Adrenal gland (tissue), 12 donors: ENCODE data around the gene MCF2L. TPM values are rescaled to one million over a fixed set of nuclear protein-coding genes. Genes with fewer than 3 reads are reported as not detected.
"Not testable (repeated sequence)": the region's sequence is repeated elsewhere in the genome, so short reads cannot be mapped to it uniquely, and the experiment has no call there.

Experiments
- DNase-seq, 7 donors: peaks; one replicate each; pipeline ENCODE4 v3.0.0-alpha.2; 2019 to 2020
- H3K27ac ChIP-seq, 5 donors: fragments of 200-600 bp; sonication (generic) in 4 of 5; 1 replicate in 3 of 5; 2 replicates in 2 of 5; pipeline versions ENCODE4 v1.5.1 to v1.8.0; 2016 to 2020; ENCODE audit warnings: mild to moderate bottlenecking in 1 of 5
- H3K27me3 ChIP-seq: fragments of 200-600 bp; 2 replicates; pipeline ENCODE4 v1.8.0; 2021
- H3K36me3 ChIP-seq, 2 donors: fragments of 200-600 bp; replicated peaks in 1 of 2; 1 replicate in 1 of 2; 2 replicates in 1 of 2; pipeline versions ENCODE4 v1.5.1 to v1.8.0; 2018 to 2022
- H3K4me1 ChIP-seq, 2 donors: fragments of 200-600 bp; replicated peaks in 1 of 2; 1 replicate in 1 of 2; 2 replicates in 1 of 2; pipeline versions ENCODE4 v1.5.1 to v1.8.0; 2018 to 2021
- H3K4me3 ChIP-seq, 4 donors: fragments of 200-600 bp; sonication (generic) in 3 of 4; one replicate each; pipeline ENCODE4 v1.5.1; 2016 to 2018
- H3K9me3 ChIP-seq, 3 donors: fragments of 200-600 bp; sonication (generic) in 1 of 3; replicated peaks in 1 of 3; 1 replicate in 2 of 3; 2 replicates in 1 of 3; pipeline versions ENCODE4 v1.5.1 to v1.8.0; 2016 to 2021
- CTCF ChIP-seq, 6 experiments: fragments of 450-650 bp in 4 of 6; fragments of 200-600 bp in 2 of 6; sonication (generic) in 1 of 6; IDR thresholded peaks; 1 replicate in 5 of 6; 2 replicates in 1 of 6; pipeline versions ENCODE4 v1.5.1 to v1.8.0; 2016 to 2021; ENCODE audit warnings: antibody characterized with exemption in 6 of 6, mild to moderate bottlenecking in 2 of 6, moderate library complexity in 1 of 6
- POLR2A ChIP-seq, 2 donors: fragments of 450-650 bp; IDR thresholded peaks; one replicate each; pipeline ENCODE4 v1.6.1; 2017; ENCODE audit warnings: antibody characterized with exemption in 2 of 2, mild to moderate bottlenecking in 2 of 2, moderate library complexity in 1 of 2
- WGBS, 4 donors: extraction: QIAGEN DNeasy Blood & Tissue Kit in 2 of 4; methylation state at CpG; one replicate each; pipeline versions ENCODE4 v1.1.5 to v1.1.7; 2013 to 2017; 5-methylcytosine and 5-hydroxymethylcytosine counted together
- intact Hi-C, 2 donors: fragments of 100-400 bp; cut with DNase I; formaldehyde crosslinking; loops; one replicate each; pipeline versions ENCODE4 v1.14.1 to v1.15.0; 2022 to 2023
- polyA plus RNA-seq, 3 donors: library from polyadenylated mRNA; stranded (reverse); fragments of 200-250 nt in 2 of 3; fragments of 350-450 nt in 1 of 3; fragmentation: Illumina TruSeq in 1 of 3; extraction: RNeasy Lipid Tissue Mini Kit (QIAGEN cat#74804) in 1 of 3; gene quantifications; one replicate each; pipeline ENCODE4 v1.2.3, GENCODE V29; 2013 to 2014
- total RNA-seq, 9 donors: library from RNA; depleted of rRNA in 4 of 9; stranded (reverse); fragments of >200 nt in 4 of 9; fragments of 120-200 nt in 1 of 9; fragmentation: NEBNext Ultra II Directional in 1 of 9; extraction: Animal tissue kit (Norgen Biotek cat#: 25700) in 1 of 9; gene quantifications; one replicate each; pipeline versions ENCODE4 v1.1.0 to v1.2.4, GENCODE V29; 2013 to 2023
- donor health status: healthy with polysubstance abuse.
- donor health status: Bipolar disorder and iron deficiency.
- donor health status: DM: yes; HTN: yes; CAD: no.
- donor health status: DM: no; HTN: no; CAD: no.
- donor health status: DM: no; HTN: no; CAD: no.
- donor health status: DM: yes; HTN: yes; CAD: no.

MCF2L gene
- total and polyA plus RNA-seq, 12 donors: 7.6 to 49.0 (median 15.3) TPM

- Histone ChIP-seq H3K4me1 (no peaks in the 10 kb centered on the region), H3K27ac (no peak overlapping the region), H3K27me3 (peaks cover 9% of the 10 kb centered on the region), H3K36me3 (no peaks in the 10 kb centered on the region), H3K9me3 (no peaks in the 10 kb centered on the region), H3K4me3 (no peak overlapping the region)
- intact Hi-C loops: no loop called here
- 76 to 86% (median 82%) methylated on average over 11 to 13 of the region's 13 CpGs for whole genome bisulfite sequencing, 4 donors
- TF ChIP-seq CTCF (IDR thresholded peaks at IDR 0.05) (no peak), POLR2A (IDR thresholded peaks at IDR 0.05) (no peak)
- no peak for DNase-seq
Measured at GRCh38 chr13:113052971-113053370, 84.0 kb downstream of the MCF2L start.

GRCh38 chr13:113053376-113053775, 84.4 kb downstream of the MCF2L start:
- TF ChIP-seq POLR2A (IDR thresholded peaks at IDR 0.05) (no peak), CTCF (IDR thresholded peaks at IDR 0.05) (no peak)
- H3K9me3 ChIP-seq: no peaks in the 10 kb centered on the region
- no peak for DNase-seq
- intact Hi-C loops: no loop called here
- 78 to 90% (median 81%) methylated on average over 14 of the region's 14 CpGs for WGBS, 4 donors
- no peak overlapping the region for H3K27ac ChIP-seq
- H3K4me1 ChIP-seq: no peaks in the 10 kb centered on the region
- peaks cover 9% of the 10 kb centered on the region for H3K27me3 ChIP-seq
- no peaks in the 10 kb centered on the region for H3K36me3 ChIP-seq
- H3K4me3 ChIP-seq: no peak overlapping the region

- no peak for DNase-seq
- Histone ChIP-seq H3K27me3 (peaks cover 9% of the 10 kb centered on the region), H3K4me3 (no peak overlapping the region), H3K27ac (no peak overlapping the region), H3K9me3 (no peaks in the 10 kb centered on the region), H3K4me1 (no peaks in the 10 kb centered on the region), H3K36me3 (no peaks in the 10 kb centered on the region)
- no peak for TF ChIP-seq POLR2A (IDR thresholded peaks at IDR 0.05)
- no peak for TF ChIP-seq CTCF (IDR thresholded peaks at IDR 0.05)
- intact Hi-C loops: no loop called here
- WGBS, 4 donors: 76 to 89% (median 80%) methylated on average over 30 to 31 of the region's 31 CpGs
Measured at GRCh38 chr13:113053801-113054604, 85.0 kb downstream of the MCF2L start.

GRCh38 chr13:113057084-113057483, 88.1 kb downstream of the MCF2L start:
- DNase-seq: no peak
- 90 to 100% (median 100%) methylated on average over 1 of the region's 1 CpG for WGBS, 4 donors
- intact Hi-C loops: no loop called here
- no peak overlapping the region for H3K27ac ChIP-seq
- no peaks in the 10 kb centered on the region for H3K9me3 ChIP-seq
- no peak overlapping the region for H3K4me3 ChIP-seq
- no peaks in the 10 kb centered on the region for H3K27me3 ChIP-seq
- TF ChIP-seq POLR2A (IDR thresholded peaks at IDR 0.05): no peak
- no peak for TF ChIP-seq CTCF (IDR thresholded peaks at IDR 0.05)
- no peaks in the 10 kb centered on the region for H3K36me3 ChIP-seq
- H3K4me1 ChIP-seq: no peaks in the 10 kb centered on the region

GRCh38 chr13:113057559-113057958, 88.5 kb downstream of the MCF2L start:
- H3K4me1 ChIP-seq, H3K9me3 ChIP-seq, H3K4me3 ChIP-seq, H3K27me3 ChIP-seq, intact Hi-C loops, H3K36me3 ChIP-seq, DNase-seq, H3K27ac ChIP-seq: not testable (repeated sequence)
- 83 to 96% (median 95%) methylated on average over 3 of the region's 3 CpGs for WGBS, 4 donors
